Measurements from ENCODE around the gene MMUT.
"Not testable (repeated sequence)": the region's sequence is repeated elsewhere in the genome, so short reads cannot be mapped to it uniquely, and the experiment has no call there.

Gene MMUT

DNA sequence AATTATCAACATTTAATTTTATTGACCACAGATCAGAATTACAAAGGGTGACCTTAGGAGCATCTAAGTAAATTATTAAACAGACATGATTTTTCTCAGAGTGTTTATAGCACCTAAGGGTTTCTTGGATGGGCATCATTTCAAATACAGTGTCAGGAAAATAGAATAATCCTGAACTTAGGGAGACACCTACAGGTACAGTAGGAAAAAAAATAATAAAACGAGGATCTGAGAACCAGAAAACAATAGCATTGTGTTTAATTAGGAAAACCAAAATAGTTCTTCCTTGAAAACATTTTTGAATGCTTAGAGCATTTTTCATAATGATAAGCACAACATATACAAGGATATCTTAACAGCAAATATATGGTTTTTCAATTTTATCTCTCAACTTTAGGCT is 39.2 kb downstream of the MMUT start:
- no peak for DNase-seq (ENCODE audit: low read depth in 2 of 2)

- DNase-seq (ENCODE audit: low read depth in 2 of 2) = no peak
Measured at GRCh38 chr6:49416195-49416594, 46.9 kb downstream of the MMUT start.

- no peak for DNase-seq (ENCODE audit: low read depth in 2 of 2)
Measured at GRCh38 chr6:49415358-49415757, 47.7 kb downstream of the MMUT start.

DNA sequence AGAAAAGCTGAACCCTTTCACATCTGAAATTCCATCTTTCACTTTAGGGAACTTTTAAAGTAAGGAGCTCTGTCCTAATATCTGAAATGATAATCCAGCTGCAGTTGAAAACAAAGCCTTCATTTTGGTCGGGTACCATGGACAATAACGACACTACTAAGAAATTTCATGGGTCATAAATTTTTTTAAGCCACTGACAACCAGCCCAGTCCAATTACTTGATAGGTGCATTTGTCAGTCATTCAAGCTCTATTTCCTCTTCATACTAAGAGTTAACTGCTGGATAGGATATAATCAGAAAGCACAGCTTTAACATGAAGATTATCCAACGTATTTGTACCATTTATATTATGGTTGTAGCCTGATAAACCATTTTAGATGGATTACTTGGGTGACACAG is 52.5 kb downstream of the MMUT start:
- DNase-seq (ENCODE audit: low read depth in 2 of 2) = no peak

DNA sequence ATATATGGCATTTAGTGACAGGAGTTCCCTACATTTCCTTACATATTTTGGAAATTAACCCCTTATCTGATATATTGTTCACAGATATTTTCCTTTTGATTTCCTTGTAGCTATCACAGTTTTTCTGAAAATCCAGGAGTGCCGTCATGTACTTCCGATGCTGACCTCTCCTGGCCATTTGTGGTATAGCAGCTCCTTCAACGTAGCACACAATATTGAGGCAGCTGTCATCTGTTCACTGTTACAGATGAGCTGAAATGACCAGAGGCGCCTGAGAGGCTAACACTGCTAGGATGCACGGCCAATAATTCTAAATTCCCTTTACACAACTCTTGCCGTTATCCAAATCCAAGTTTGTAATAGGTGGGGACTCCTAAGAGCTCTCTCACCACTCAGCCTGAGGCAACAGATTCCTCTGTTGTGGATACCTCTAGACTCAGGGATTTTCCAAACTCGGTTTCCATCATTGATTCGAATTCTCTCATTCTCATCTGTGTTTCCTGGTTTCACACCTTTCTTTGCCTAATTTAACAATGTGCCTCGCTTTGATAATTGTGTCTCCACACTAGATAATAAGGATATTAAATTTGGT is 53.0 kb downstream of the MMUT start:
- DNase-seq (ENCODE audit: low read depth in 2 of 2) = peak; percentile 13 to 23

DNA sequence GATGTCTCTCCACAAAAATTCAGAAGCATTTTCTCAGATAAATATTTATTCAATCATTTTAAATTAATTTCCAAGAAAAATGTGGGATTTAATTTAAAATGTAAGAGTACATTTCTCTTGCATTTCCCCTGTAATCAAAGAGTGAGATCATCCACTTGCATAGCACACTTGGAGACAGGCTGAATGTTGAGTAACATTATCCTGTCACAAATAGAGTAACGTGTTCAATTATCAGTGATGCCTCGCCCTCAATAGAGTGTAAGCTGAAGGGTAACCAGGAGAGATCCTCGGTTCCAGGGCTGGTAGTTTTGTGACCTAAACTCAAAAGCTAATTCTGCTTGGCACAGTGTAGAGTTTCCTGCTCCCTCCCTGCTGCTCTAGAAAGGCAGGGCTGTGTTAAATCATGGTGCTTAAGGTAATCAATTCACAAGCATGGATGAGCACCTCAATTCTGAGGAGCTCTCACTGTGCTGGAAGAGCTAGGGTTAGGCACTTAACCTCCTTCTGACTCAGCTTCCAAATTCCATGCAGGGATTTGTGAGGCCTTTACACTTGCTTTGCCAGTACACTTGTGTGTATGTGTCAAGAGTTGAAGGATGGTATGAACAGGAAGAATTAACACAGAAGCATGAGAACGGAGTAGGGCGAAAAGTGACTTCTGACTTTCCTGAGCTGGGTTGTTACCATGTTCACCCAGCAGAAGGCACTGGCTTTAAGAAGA is 56.6 kb downstream of the MMUT start:
- DNase-seq (ENCODE audit: low read depth in 2 of 2) = no peak

DNA sequence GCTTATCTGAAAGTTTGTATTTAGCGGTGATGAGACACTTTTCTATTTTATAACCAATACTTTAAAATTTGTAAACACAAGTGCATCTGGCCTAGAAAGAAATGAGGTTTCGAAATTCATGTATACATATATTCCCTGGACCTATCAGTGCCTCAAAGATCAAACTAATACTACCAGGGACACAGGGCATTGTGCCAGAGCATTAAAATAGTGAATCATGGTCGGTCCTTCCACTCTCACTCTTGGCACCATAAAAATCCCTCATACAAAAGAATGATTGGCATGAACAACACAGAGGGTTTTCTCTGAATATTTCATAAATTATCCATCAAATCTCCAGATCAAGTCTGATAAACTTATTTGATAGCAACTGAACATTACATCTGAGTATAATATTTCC is 62.0 kb downstream of the MMUT start:
- no peak for DNase-seq (ENCODE audit: low read depth in 2 of 2)

DNA sequence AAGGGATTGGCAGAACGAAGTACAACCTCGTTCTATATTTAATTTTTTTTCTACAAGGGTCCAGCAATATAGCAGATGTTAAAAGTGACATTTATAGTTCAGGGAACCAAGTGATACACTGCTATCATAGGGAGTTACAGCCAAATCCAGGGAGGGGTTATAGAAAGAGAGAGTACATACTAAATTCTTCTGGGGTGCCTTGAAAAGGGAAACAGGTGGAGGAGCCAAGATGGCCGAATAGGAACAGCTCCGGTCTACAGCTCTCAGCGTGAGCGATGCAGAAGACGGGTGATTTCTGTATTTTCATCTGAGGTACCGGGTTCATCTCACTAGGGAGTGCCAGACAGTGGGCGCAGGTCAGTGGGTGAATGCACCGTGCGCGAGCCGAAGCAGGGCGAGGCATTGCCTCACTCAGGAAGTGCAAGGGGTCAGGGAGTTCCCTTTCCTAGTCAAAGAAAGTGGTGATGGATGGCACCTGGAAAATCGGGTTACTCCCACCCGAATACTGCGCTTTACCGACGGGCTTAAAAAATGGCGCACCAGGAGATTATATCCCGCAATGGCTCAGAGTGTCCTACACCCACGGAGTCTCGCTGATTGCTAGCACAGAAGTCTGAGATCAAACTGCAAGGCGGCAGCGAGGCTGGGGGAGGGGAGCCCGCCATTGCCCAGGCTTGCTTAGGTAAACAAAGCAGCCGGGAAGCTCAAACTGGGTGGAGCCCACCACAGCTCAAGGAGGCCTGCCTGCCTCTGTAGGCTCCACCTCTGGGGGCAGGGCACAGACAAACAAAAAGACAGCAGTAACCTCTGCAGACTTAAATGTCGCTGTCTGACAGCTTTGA is 76.2 kb downstream of the MMUT start:
- DNase-seq (ENCODE audit: low read depth in 2 of 2) = not testable (repeated sequence)

DNA sequence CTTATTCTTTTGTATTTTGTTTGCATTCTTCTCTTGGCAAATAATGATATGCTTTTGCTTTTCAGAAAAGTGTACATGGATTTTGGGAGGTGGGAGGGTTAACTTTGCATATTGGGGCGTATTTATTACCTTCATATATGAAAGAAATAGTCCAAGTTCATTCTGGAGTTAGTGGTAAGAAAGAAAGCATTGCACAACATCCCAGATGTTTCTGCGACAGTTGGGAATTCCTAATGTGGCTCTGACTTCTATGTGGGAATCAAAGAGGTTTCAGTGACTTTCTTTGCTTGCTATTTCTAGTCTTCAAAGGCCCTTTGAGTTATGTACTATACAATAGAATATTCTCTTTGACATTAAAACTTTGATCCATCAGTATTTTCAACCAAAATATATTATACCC is 78.1 kb downstream of the MMUT start:
- no peak for DNase-seq (ENCODE audit: low read depth in 2 of 2)
